ENCODE results near the gene STOX2.

Gene STOX2

DNA sequence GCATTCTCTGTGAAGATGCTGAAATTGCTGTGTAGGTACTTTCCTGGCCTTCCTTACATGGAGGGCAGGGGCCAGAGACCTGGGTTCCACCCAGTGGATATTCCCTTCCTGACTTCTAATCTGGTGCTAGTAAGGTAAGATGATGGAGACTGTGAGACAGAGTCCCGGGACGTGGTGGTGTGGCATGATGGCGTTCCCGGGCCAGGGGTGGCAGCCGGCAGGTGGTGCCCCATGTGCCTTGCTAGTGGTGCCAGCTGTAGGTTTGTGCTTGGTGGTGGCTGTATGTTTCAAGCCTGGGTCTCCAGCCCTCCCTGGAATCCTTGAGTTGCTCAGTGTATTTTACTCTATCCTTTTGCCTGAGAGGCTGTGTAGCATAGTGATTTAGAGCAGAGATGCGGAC is 10.9 kb downstream of the STOX2 start:
- TF ChIP-seq, protein P1, sequence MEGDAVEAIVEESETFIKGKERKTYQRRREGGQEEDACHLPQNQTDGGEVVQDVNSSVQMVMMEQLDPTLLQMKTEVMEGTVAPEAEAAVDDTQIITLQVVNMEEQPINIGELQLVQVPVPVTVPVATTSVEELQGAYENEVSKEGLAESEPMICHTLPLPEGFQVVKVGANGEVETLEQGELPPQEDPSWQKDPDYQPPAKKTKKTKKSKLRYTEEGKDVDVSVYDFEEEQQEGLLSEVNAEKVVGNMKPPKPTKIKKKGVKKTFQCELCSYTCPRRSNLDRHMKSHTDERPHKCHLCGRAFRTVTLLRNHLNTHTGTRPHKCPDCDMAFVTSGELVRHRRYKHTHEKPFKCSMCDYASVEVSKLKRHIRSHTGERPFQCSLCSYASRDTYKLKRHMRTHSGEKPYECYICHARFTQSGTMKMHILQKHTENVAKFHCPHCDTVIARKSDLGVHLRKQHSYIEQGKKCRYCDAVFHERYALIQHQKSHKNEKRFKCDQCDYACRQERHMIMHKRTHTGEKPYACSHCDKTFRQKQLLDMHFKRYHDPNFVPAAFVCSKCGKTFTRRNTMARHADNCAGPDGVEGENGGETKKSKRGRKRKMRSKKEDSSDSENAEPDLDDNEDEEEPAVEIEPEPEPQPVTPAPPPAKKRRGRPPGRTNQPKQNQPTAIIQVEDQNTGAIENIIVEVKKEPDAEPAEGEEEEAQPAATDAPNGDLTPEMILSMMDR (IDR thresholded peaks at IDR 0.05): no peak
- Histone ChIP-seq H3K36me3 (no peaks in the 10 kb centered on the region), H3K4me1 (ENCODE audit: control insufficient read depth in 1 of 2, insufficient read depth in 1 of 2, low read depth in 1 of 2, low read length in 1 of 2) (no peaks in the 10 kb centered on the region), H3K27me3 (no peaks in the 10 kb centered on the region), H3K9me3 (no peaks in the 10 kb centered on the region), H3K4me3 (ENCODE audit: low read depth in 1 of 2, low read length in 1 of 2) (no peak overlapping the region), H3K27ac (no peak overlapping the region)

DNA sequence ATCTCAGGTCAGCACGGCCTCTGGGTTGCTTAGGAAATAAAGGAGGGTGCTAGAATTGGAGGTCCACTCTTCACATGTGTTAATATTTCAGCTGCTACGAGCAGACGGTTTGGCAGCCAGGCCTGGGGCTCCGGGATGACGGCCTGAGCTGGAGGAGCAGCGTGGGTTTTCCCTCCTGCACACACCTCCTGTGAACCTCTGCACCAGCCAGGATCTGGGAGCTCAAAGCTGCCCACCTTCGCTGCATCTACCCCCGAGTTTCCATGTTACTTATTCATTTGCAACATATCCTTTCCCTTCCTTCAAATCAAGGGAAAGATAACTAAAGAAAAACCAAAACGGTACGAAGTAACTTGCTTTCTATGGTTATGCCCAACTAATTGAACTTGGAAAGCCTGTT is 13.6 kb downstream of the STOX2 start:
- H3K9me3 ChIP-seq: peaks cover 3% of the 10 kb centered on the region
- H3K27ac ChIP-seq: no peak overlapping the region
- TF ChIP-seq, protein P1 (IDR thresholded peaks at IDR 0.05): no peak
- H3K36me3 ChIP-seq: no peaks in the 10 kb centered on the region
- H3K27me3 ChIP-seq: no peaks in the 10 kb centered on the region
- H3K4me1 ChIP-seq (ENCODE audit: control insufficient read depth in 1 of 2, insufficient read depth in 1 of 2, low read depth in 1 of 2, low read length in 1 of 2): no peaks in the 10 kb centered on the region
- no peak overlapping the region for H3K4me3 ChIP-seq (ENCODE audit: low read depth in 1 of 2, low read length in 1 of 2)

DNA sequence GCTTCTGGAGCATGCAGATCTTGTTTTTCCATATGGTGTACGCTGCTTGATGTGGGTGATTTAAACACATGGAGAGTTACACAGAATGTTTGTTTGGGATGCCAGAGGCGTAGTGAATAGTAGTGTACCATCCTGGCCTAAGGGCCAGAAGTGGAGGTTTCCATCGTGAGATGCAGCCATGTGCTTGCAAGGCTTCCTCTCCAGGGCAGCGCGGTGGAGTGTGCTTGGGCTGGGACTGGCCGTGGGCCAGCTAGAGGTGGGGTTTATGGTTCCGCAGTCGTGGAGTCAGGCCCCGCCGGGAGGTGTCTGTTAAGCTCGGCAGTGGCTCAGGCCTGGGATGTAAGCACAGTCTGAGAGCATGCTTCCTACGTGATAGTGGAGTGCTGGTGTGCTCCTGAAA is 14.0 kb downstream of the STOX2 start:
- H3K4me1 ChIP-seq (ENCODE audit: control insufficient read depth in 1 of 2, insufficient read depth in 1 of 2, low read depth in 1 of 2, low read length in 1 of 2): no peaks in the 10 kb centered on the region
- H3K27me3 ChIP-seq: no peaks in the 10 kb centered on the region
- H3K9me3 ChIP-seq: peaks cover 3% of the 10 kb centered on the region
- H3K4me3 ChIP-seq (ENCODE audit: low read depth in 1 of 2, low read length in 1 of 2): no peak overlapping the region
- TF ChIP-seq, protein P1 (IDR thresholded peaks at IDR 0.05): no peak
- H3K36me3 ChIP-seq: no peaks in the 10 kb centered on the region
- H3K27ac ChIP-seq: no peak overlapping the region

DNA sequence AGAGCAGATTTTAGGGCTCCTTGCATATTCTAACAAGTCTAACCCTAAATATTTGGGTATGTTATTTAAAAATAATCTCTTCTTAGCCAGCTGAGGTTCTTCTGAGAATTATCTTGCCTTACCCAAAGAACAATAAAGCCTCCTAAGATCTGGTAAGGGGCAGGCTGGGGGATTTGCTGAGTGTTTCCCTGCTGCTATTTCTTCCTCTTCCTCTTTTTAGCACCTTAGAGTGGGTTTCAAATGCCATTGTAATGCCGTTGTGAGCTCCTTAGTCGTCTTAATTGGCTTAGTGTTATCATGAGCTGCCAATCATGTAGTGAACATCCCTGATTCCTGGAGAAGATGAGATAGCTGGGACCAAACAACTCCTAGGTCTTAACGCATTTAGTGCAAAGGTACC is 15.4 kb downstream of the STOX2 start:
- no peaks in the 10 kb centered on the region for H3K36me3 ChIP-seq
- H3K27ac ChIP-seq: no peak overlapping the region
- peaks cover 3% of the 10 kb centered on the region for H3K9me3 ChIP-seq
- TF ChIP-seq, protein P1 (IDR thresholded peaks at IDR 0.05): no peak
- H3K4me3 ChIP-seq (ENCODE audit: low read depth in 1 of 2, low read length in 1 of 2): no peak overlapping the region
- no peaks in the 10 kb centered on the region for H3K27me3 ChIP-seq
- H3K4me1 ChIP-seq (ENCODE audit: control insufficient read depth in 1 of 2, insufficient read depth in 1 of 2, low read depth in 1 of 2, low read length in 1 of 2): peaks cover 0 to 5% of the 10 kb centered on the region in 2 experiments

DNA sequence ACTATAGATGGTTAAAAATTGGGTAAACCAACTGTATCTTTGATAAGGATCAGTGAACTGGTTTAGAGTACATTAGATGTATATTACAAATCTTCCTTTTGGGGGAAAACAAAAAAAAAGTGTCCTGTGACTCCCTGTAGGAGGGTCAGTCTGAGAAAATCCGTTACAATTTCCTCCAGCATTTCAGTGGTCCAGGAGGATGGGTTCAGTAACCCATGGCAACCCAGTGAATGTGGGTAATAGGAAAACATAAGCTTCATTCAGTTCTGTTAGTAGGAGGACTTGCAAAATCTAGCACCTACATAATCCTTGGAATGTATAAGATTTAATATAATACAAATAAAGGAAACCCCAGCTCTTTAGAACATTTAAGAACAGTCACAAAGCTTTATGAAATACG is 16.2 kb downstream of the STOX2 start:
- Histone ChIP-seq H3K9me3 (peaks cover 3% of the 10 kb centered on the region), H3K27me3 (no peaks in the 10 kb centered on the region), H3K4me3 (ENCODE audit: low read depth in 1 of 2, low read length in 1 of 2) (no peak overlapping the region), H3K36me3 (no peaks in the 10 kb centered on the region), H3K4me1 (ENCODE audit: control insufficient read depth in 1 of 2, insufficient read depth in 1 of 2, low read depth in 1 of 2, low read length in 1 of 2) (peaks cover 0 to 5% of the 10 kb centered on the region in 2 experiments), H3K27ac (no peak overlapping the region)
- TF ChIP-seq, protein P1 (IDR thresholded peaks at IDR 0.05): no peak
